B cell (primary cell): ENCODE data around the gene ACTN2. TPM values are rescaled to one million over a fixed set of nuclear protein-coding genes. Genes with fewer than 3 reads are reported as not detected.

Experiments
- ATAC-seq: fragments of 200-7000 bp; cut with Tn5 transposase; one replicate; pipeline ENCODE4 v1.10.0; 2021; ENCODE audit warnings: low read depth, mild to moderate bottlenecking, moderate number of reproducible peaks, moderate library complexity
- CTCF ChIA-PET: fragments of 350-600 bp; sonication (Branson Sonifier 250); formaldehyde crosslinking; loops from one replicate; lab custom pipeline; 2021; ENCODE audit warnings: antibody characterized with exemption, inconsistent platforms; lab: Charles Lee
- POLR2A ChIA-PET: fragments of 350-600 bp; sonication (Branson Sonifier 250); formaldehyde crosslinking; loops from one replicate; lab custom pipeline; 2021; ENCODE audit warnings: antibody characterized with exemption; lab: Charles Lee
- DNase-seq: peaks from one replicate; pipeline ENCODE4 v3.0.0; 2013
- H2AFZ ChIP-seq: 2 replicates; pipeline ENCODE4 v1.6.1; 2012; ENCODE audit warnings: mild to moderate bottlenecking, low read depth, low read length; ENCODE audit not compliant: insufficient read depth, poor library complexity, severe bottlenecking
- H3K27ac ChIP-seq, 2 donors: 1 replicate in 1 of 2; 2 replicates in 1 of 2; pipeline ENCODE4 v1.5.1; 2012 to 2013; ENCODE audit warnings: low read length in 2 of 2, mild to moderate bottlenecking in 2 of 2, moderate library complexity in 1 of 2
- H3K27me3 ChIP-seq, 4 experiments: fragments of 200-600 bp in 1 of 4; sonication (generic) in 1 of 4; replicated peaks in 1 of 4; 1 replicate in 2 of 4; 2 replicates in 2 of 4; pipeline versions ENCODE4 v1.6.1 to v1.7.0; 2013 to 2016; ENCODE audit warnings: low read length in 3 of 4, mild to moderate bottlenecking in 2 of 4, mixed read lengths in 1 of 4, moderate library complexity in 1 of 4; ENCODE audit not compliant: insufficient read depth in 4 of 4, control insufficient read depth in 3 of 4; ENCODE audit errors: control extremely low read depth in 1 of 4
- H3K36me3 ChIP-seq, 2 experiments: replicated peaks in 1 of 2; 1 replicate in 1 of 2; 2 replicates in 1 of 2; pipeline versions ENCODE4 v1.6.1 to v1.7.1; 2013; ENCODE audit warnings: low read length in 1 of 2; ENCODE audit not compliant: insufficient read depth in 2 of 2, control insufficient read depth in 1 of 2; ENCODE audit errors: control extremely low read depth in 1 of 2, extremely low read depth in 1 of 2
- H3K4me1 ChIP-seq, 2 donors: fragments of 200-600 bp in 1 of 2; sonication (generic) in 1 of 2; 1 replicate in 1 of 2; 2 replicates in 1 of 2; pipeline versions ENCODE4 v1.5.1 to v1.6.1; 2013 to 2017; ENCODE audit warnings: low read length in 2 of 2; ENCODE audit not compliant: control insufficient read depth in 2 of 2, insufficient read depth in 2 of 2
- H3K4me2 ChIP-seq: replicated peaks from 2 replicates; pipeline ENCODE3; 2012; ENCODE audit warnings: mild to moderate bottlenecking, low read depth, low read length; ENCODE audit not compliant: poor library complexity, severe bottlenecking
- H3K4me3 ChIP-seq, 5 experiments: fragments of 200-600 bp in 1 of 5; sonication (generic) in 1 of 5; 1 replicate in 3 of 5; 2 replicates in 2 of 5; pipeline versions ENCODE4 v1.5.1 to v1.7.0; 2011 to 2016; ENCODE audit warnings: low read length in 4 of 5, mild to moderate bottlenecking in 4 of 5, low read depth in 2 of 5, control low read depth in 1 of 5, moderate library complexity in 1 of 5; ENCODE audit not compliant: insufficient read depth in 1 of 5; ENCODE audit errors: control extremely low read depth in 1 of 5, extremely low read depth in 1 of 5
- H3K79me2 ChIP-seq: fragments of 200-600 bp; sonication (generic); one replicate; pipeline ENCODE4 v1.6.0; 2016; ENCODE audit warnings: low read length; ENCODE audit not compliant: control insufficient read depth, insufficient read depth
- H3K9ac ChIP-seq: fragments of 200-600 bp; sonication (generic); 2 replicates; pipeline ENCODE4 v1.6.1; 2017; ENCODE audit warnings: mild to moderate bottlenecking, low read length, moderate library complexity
- H3K9me3 ChIP-seq, 3 donors: one replicate each; pipeline versions ENCODE4 v1.6.1 to v1.7.1; 2013; ENCODE audit warnings: low read length in 2 of 3; ENCODE audit not compliant: control insufficient read depth in 2 of 3, insufficient read depth in 1 of 3; ENCODE audit errors: control extremely low read depth in 1 of 3
- H4K20me1 ChIP-seq: 2 replicates; pipeline ENCODE4 v1.6.0; 2012; ENCODE audit warnings: mild to moderate bottlenecking, low read length; ENCODE audit not compliant: insufficient read depth, control insufficient read depth, poor library complexity, severe bottlenecking
- H3K27ac Mint-ChIP-seq: one replicate; pipeline ENCODE4 v1.8.0; 2021; ENCODE audit warnings: mixed read lengths
- H3K27me3 Mint-ChIP-seq: one replicate; pipeline ENCODE4 v1.8.0; 2021; ENCODE audit warnings: mixed read lengths
- H3K4me1 Mint-ChIP-seq: one replicate; pipeline ENCODE4 v1.8.0; 2021; ENCODE audit warnings: mixed read lengths
- H3K4me3 Mint-ChIP-seq: one replicate; pipeline ENCODE4 v1.8.0; 2021; ENCODE audit warnings: mixed read lengths
- H3K9me3 Mint-ChIP-seq: one replicate; pipeline ENCODE4 v1.8.0; 2022; ENCODE audit warnings: mixed read lengths; ENCODE audit not compliant: insufficient read depth
- CTCF ChIP-seq: fragments of 200-600 bp; IDR thresholded peaks from one replicate; pipeline ENCODE4 v1.8.0; 2022; ENCODE audit warnings: antibody characterized with exemption, mild to moderate bottlenecking
- EZH2 ChIP-seq: IDR thresholded peaks from 2 replicates; pipeline ENCODE4 v1.6.1; 2012; ENCODE audit warnings: borderline replicate concordance, low read depth, mild to moderate bottlenecking, moderate library complexity, low read length; ENCODE audit not compliant: insufficient read depth, poor library complexity, severe bottlenecking
- WGBS: methylation state at CpG from one replicate; pipeline ENCODE4 v1.1.5; 2013; ENCODE audit warnings: missing lambda C conversion rate; ENCODE audit not compliant: insufficient coverage; 5-methylcytosine and 5-hydroxymethylcytosine counted together
- intact Hi-C: fragments of 100-400 bp; cut with micrococcal nuclease; formaldehyde crosslinking; loops from one replicate; pipeline ENCODE4 v1.10.0; 2022
- polyA plus RNA-seq: library from polyadenylated mRNA; depleted of rRNA; stranded (reverse); fragments of >200 nt; gene quantifications from 2 replicates; pipeline ENCODE4 v1.2.3, GENCODE V29; 2012
- total RNA-seq, 2 donors: library from RNA; stranded (reverse); fragments of 120-200 nt in 1 of 2; gene quantifications; 1 replicate in 1 of 2; 2 replicates in 1 of 2; pipeline versions ENCODE4 v1.2.3 to v1.2.4, GENCODE V29; 2013 to 2022

Gene ACTN2
- total and polyA plus RNA-seq, 2 donors (not counting 1 experiment from before 2014, with no cell fraction given), result 0.30 TPM; not detected in 1

- ATAC-seq (no peak), DNase-seq (no peak)
- H3K4me3 Mint-ChIP-seq, result no peak overlapping the region
- TF ChIP-seq EZH2, result no peak
- no peak overlapping the region for H2AFZ ChIP-seq
- H3K4me1 Mint-ChIP-seq, result peaks cover 56% of the 10 kb centered on the region
- no peaks in the 10 kb centered on the region for H3K27me3 ChIP-seq
- H3K27me3 Mint-ChIP-seq, result peaks cover 4% of the 10 kb centered on the region
- peaks cover 0 to under 1% of the 10 kb centered on the region in 2 experiments for H3K36me3 ChIP-seq
- no peak overlapping the region for H3K27ac Mint-ChIP-seq
- no peaks in the 10 kb centered on the region for H3K9me3 Mint-ChIP-seq
- ChIA-PET POLR2A (interaction anchor here (0.6 kb wide), 1 partner anchor 514 kb away, joined by 3 read pairs; no protein-coding TSS in a partner anchor), CTCF (no interaction called here)
- H3K4me1 ChIP-seq, result peaks cover 14 to 19% of the 10 kb centered on the region in 2 donors
- H3K27ac ChIP-seq, result no peak overlapping the region
- peaks cover 40% of the 10 kb centered on the region for H4K20me1 ChIP-seq
- no peak overlapping the region for H3K9ac ChIP-seq
- peaks cover 79% of the 10 kb centered on the region for H3K79me2 ChIP-seq
- H3K4me3 ChIP-seq, result no peak overlapping the region
- intact Hi-C loops, result loop anchor here (5.0 to 10.0 kb wide), 3 partner anchors 932 to 1474 kb away; partner anchors contain the start of genes ARID4B, GGPS1, LYST and TBCE
- no peak overlapping the region for H3K4me2 ChIP-seq
- H3K9me3 ChIP-seq, result no peaks in the 10 kb centered on the region
- WGBS, result 75% methylated on average over 3 of the region's 5 CpGs
Measured at GRCh38 chr1:236799001-236799400, 112.7 kb downstream of the ACTN2 start.

GRCh38 chr1:236800002-236800620 is 113.8 kb downstream of the ACTN2 start:
- intact Hi-C loops, result no loop called here
- H3K27me3 Mint-ChIP-seq, result no peaks in the 10 kb centered on the region
- no peak overlapping the region for H3K4me2 ChIP-seq
- TF ChIP-seq EZH2 (no peak), CTCF (no peak)
- no peak overlapping the region for H3K4me3 ChIP-seq
- H4K20me1 ChIP-seq, result peaks cover 45% of the 10 kb centered on the region
- H3K79me2 ChIP-seq, result peaks cover 83% of the 10 kb centered on the region
- DNase-seq (no peak), ATAC-seq (no peak)
- no peaks in the 10 kb centered on the region for H3K9me3 Mint-ChIP-seq
- no peak overlapping the region for H3K27ac ChIP-seq
- no peaks in the 10 kb centered on the region for H3K27me3 ChIP-seq
- peaks cover 48% of the 10 kb centered on the region for H3K4me1 Mint-ChIP-seq
- H3K36me3 ChIP-seq, result peaks cover 0 to 4% of the 10 kb centered on the region in 2 experiments
- no peaks in the 10 kb centered on the region for H3K9me3 ChIP-seq
- POLR2A ChIA-PET, result no interaction called here
- H2AFZ ChIP-seq, result no peak overlapping the region
- 100% methylated on average over 1 of the region's 5 CpGs for WGBS
- no peak overlapping the region for H3K9ac ChIP-seq
- CTCF ChIA-PET, result no interaction called here
- peaks cover 10 to 19% of the 10 kb centered on the region in 2 donors for H3K4me1 ChIP-seq
- no peak overlapping the region for H3K27ac Mint-ChIP-seq
- no peak overlapping the region for H3K4me3 Mint-ChIP-seq
